ENCODE data around the gene LINGO3. TPM values are rescaled to one million over a fixed set of nuclear protein-coding genes. Genes with fewer than 3 reads are reported as not detected.

Gene LINGO3
- total RNA-seq, 4 donors from 2014 or later: 0.45 TPM; not detected in 3

- Histone ChIP-seq H3K27me3 (no peaks in the 10 kb centered on the region), H3K27ac (no peak overlapping the region), H3K4me1 (peaks cover 11 to 20% of the 10 kb centered on the region in 2 donors), H3K36me3 (peaks cover 5 to 8% of the 10 kb centered on the region in 2 donors), H3K9me3 (no peaks in the 10 kb centered on the region), H3K4me3 (replicated peaks in 1 of 3) (no peak overlapping the region)
- TF ChIP-seq CTCF (IDR thresholded peaks at IDR 0.05) (no peak), POLR2A (IDR thresholded peaks at IDR 0.05) (no peak)
- 86 to 92% methylated on average over 12 to 17 of the region's 33 CpGs for WGBS, 2 donors
- intact Hi-C loops (cut with DNase I): no loop called here
- no peak for DNase-seq
Observed at GRCh38 chr19:2336528-2337328, 28.8 kb upstream of the LINGO3 start.

- H3K4me3 ChIP-seq (replicated peaks in 1 of 3): no peak overlapping the region
- TF ChIP-seq CTCF (IDR thresholded peaks at IDR 0.05): no peak
- TF ChIP-seq POLR2A (IDR thresholded peaks at IDR 0.05): no peak
- 78 to 95% methylated on average over 3 of the region's 3 CpGs for WGBS, 2 donors
- no peaks in the 10 kb centered on the region for H3K9me3 ChIP-seq
- no peak for DNase-seq
- no peak overlapping the region for H3K27ac ChIP-seq
- no peaks in the 10 kb centered on the region for H3K27me3 ChIP-seq
- H3K4me1 ChIP-seq: peaks cover 19 to 29% of the 10 kb centered on the region in 2 donors
- intact Hi-C loops (cut with DNase I): no loop called here
- H3K36me3 ChIP-seq: peaks cover 0 to 6% of the 10 kb centered on the region in 2 donors
Observed at GRCh38 chr19:2335848-2336247, 27.9 kb upstream of the LINGO3 start.

GRCh38 chr19:2334986-2335846, 27.3 kb upstream of the LINGO3 start:
- H3K4me1 ChIP-seq: peaks cover 19 to 35% of the 10 kb centered on the region in 2 donors
- WGBS, 2 donors: 94 to 96% methylated on average over 26 of the region's 26 CpGs
- intact Hi-C loops (cut with DNase I): loop anchor here (5.0 kb wide), 1 partner anchor 98 kb away; the partner anchor contains the start of genes PLEKHJ1 and SF3A2

GRCh38 chr19:2334426-2334825, 26.5 kb upstream of the LINGO3 start:
- Histone ChIP-seq H3K9me3 (no peaks in the 10 kb centered on the region), H3K36me3 (no peaks in the 10 kb centered on the region), H3K4me3 (replicated peaks in 1 of 3) (no peak overlapping the region), H3K4me1 (peaks cover 23 to 43% of the 10 kb centered on the region in 2 donors), H3K27me3 (no peaks in the 10 kb centered on the region), H3K27ac (no peak overlapping the region)
- WGBS, 2 donors: 95 to 99% methylated on average over 14 to 15 of the region's 27 CpGs
- intact Hi-C loops (cut with DNase I): loop anchor here (5.0 kb wide), 1 partner anchor 97 kb away; the partner anchor contains the start of genes PLEKHJ1 and SF3A2
- DNase-seq: no peak
- no peak for TF ChIP-seq POLR2A (IDR thresholded peaks at IDR 0.05)
- no peak for TF ChIP-seq CTCF (IDR thresholded peaks at IDR 0.05)

More at GRCh38 chr19:2334986-2335846, 27.3 kb upstream of the LINGO3 start:
- H3K36me3 ChIP-seq: peaks cover 0 to 5% of the 10 kb centered on the region in 2 donors
- no peak overlapping the region for H3K4me3 ChIP-seq (replicated peaks in 1 of 3)
- no peak overlapping the region for H3K27ac ChIP-seq
- no peak for DNase-seq
- no peak for TF ChIP-seq CTCF (IDR thresholded peaks at IDR 0.05)
- no peaks in the 10 kb centered on the region for H3K9me3 ChIP-seq
- H3K27me3 ChIP-seq: no peaks in the 10 kb centered on the region
